ENCODE data around the gene DENND6B.

Gene DENND6B

GRCh38 chr22:50305393-50305922, 21.4 kb downstream of the DENND6B start:
- FAIRE-seq (no peak), DNase-seq (ENCODE audit: insufficient read length, low spot score) (no peak)

DNA sequence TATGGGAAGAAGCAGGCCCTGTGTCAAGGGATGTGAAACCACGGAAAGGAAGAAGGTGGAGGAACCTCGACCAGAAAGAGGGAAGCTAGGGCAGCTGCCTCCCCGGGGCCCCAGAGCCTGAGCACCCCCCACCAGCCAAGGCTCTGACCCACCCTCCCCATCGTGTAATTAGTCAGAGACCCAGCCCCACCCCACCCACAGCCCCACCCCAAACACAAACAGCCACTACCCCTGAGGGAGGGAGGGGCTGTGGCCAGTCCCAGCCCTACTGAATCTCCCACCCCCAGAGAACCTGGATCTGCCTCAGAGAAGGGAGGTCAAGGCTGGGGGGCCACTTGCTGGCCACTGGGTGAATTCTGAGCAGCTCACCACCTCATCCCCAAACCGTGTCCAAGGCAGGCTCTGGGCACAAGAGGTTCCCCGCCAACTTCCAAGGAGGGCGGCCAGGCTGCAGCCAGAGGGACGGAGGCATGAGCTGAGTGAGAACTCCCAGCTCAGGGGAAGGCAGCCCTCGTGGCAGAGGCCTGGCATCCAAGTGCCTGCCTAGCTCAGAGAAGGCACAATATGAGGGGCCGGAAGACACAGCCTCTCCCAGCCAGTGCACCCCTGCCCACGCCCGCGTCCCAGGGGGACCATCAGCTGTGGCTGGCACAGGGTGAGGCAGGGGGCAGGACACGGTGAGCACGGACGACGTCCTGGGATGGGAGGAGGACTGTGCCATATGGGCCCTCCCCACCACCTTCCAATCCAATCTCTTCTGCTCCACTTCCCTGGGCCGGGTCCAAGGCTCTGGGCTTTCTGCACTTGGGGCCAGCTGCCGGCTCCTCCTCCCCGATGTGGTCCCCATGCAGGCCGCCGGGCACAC, 22.1 kb downstream of the DENND6B start:
- DNase-seq (ENCODE audit: insufficient read length, low spot score) (no peak), FAIRE-seq (no peak)

- no peak for DNase-seq (ENCODE audit: insufficient read length, low spot score)
Observed at GRCh38 chr22:50303848-50304527, 22.8 kb downstream of the DENND6B start.

DNA sequence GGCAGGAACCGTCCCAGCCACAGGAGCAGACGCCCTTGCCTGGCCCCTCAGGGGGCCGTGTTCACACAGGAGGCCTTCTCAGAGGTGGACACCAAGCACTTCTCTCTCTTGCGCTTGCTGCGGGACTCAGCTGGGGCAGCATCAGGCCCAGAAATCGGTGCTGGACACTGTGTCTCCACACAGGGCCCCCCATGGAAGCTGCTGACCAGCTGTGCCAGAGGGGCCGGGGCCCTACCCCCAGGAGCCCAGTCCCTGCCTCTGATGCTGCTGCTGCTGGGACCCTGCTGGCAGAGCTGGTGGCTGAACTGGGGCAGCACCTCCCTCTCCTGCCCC, 23.3 kb downstream of the DENND6B start:
- DNase-seq (ENCODE audit: insufficient read length, low spot score) (no peak), FAIRE-seq (no peak)

More at GRCh38 chr22:50303848-50304527, 22.8 kb downstream of the DENND6B start:
- FAIRE-seq: no peak

- DNase-seq (ENCODE audit: insufficient read length, low spot score) (no peak), FAIRE-seq (no peak)
Observed at GRCh38 chr22:50302564-50302963, 24.2 kb downstream of the DENND6B start.

GRCh38 chr22:50302041-50302541, 24.7 kb downstream of the DENND6B start:
- FAIRE-seq: peak; percentile 46
- no peak for DNase-seq (ENCODE audit: insufficient read length, low spot score)

DNA sequence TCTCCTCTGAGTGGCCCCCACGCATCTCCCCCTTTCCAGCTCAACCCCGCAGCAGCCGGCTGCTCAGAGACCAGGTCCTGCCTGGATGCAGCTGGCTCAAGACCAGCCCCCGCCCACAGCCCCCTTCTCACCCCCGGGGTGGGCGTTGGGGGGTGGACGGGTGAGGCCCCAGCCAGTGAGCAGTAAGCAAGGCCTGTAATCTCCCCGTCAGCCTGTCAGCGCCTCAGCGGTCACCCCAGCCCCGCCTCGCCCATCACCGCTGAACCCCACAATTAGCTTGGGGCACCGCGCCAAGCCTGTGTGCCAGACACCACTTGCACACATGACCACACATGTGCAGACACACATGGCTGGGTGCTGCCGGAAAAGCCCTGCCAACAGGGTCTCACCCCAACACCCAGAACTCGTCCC, 25.2 kb downstream of the DENND6B start:
- DNase-seq (ENCODE audit: insufficient read length, low spot score) (no peak), FAIRE-seq (no peak)

DNA sequence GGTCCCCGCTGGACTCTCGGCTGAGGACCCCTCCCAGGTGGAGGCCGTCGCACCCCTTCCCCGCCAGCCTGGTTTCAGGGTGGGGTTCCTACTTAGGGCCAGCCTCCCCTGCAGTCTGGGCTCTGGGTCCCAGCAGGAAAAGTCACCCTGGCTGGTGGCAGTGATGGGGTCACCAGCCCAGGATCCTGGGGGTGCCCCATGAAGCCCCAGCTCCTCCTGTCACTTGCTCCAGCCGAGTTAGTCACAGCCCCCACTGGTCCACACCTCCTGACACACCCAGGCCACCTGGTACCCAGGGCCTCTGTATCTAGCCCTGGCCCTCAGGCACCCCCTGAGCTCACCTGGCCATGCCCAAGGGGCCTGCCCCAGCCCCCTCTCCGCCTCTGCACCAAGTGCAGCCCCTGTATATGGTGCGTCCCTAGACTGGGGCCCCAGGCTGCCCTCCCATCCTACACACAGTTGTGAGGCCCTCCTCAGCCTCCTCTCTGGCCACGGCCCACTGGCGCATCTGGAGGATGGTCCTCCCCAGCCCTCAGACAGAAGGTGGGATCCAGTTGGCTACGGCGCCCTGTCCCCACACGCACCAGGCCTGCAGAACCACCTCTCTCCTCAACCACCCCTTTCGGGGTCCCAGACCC, 26.1 kb downstream of the DENND6B start:
- FAIRE-seq: no peak
- DNase-seq (ENCODE audit: insufficient read length, low spot score): no peak

GRCh38 chr22:50299785-50300619, 26.8 kb downstream of the DENND6B start:
- DNase-seq (ENCODE audit: insufficient read length, low spot score) (no peak), FAIRE-seq (no peak)

GRCh38 chr22:50298937-50299784, 27.7 kb downstream of the DENND6B start:
- FAIRE-seq: no peak
- no peak for DNase-seq (ENCODE audit: insufficient read length, low spot score)

DNA sequence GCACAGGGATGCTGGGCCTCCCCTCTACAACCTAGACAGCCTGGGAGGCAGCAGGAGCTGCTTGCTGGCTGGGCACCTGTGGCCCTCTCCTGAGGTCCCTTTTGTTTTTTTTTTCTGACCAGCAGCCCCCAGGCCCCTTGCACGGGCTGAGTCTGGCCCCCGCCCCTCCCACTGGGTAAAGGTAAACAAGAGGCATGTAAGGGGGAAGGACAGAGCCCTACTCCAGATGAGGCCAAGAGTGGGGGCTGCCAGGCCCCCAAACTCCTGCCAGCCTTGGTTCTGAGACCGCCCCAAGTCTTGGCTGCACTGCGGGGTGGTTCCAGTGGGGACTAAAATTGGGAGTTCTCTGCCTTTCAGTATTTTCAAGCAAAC, 28.6 kb downstream of the DENND6B start:
- FAIRE-seq: no peak
- DNase-seq (ENCODE audit: insufficient read length, low spot score): no peak

DNA sequence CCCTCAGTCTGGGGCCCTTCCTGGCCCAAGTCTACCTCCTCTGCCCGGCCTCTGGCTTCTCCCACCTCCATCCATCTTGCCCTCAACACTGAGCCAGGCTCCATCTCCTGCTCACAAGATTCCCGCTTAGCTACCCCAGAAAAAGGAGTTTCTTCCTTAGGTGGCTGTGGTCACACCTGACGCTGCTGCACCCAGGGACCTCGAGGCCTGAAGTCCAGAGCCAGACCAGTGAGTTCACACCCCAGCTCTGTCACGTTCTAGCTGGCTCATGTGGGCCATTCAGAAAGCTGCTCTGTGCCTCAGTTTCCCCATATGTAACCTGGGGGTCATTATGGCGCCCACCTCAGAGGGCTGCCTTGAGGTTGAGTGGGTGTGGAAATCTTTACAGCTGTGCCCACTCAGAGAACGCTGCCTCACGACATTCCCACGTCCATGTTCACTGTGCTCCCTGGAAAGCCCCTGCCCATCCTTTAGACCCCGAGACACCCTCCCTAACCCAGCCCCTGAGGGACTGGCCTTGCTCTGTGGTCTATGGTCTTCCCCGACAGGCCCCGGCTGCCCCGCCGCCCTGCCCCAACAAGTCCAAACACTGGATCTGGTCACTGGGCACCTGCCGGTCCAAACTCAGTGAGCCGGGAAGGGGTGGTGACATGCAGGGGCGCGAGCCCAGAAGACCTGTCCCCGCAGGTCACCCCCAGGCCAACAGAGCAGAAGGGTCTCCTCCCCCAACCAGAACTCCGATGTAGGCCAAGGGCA, 29.1 kb downstream of the DENND6B start:
- no peak for DNase-seq (ENCODE audit: insufficient read length, low spot score)
- FAIRE-seq: no peak

- no peak for FAIRE-seq
- no peak for DNase-seq (ENCODE audit: insufficient read length, low spot score)
Observed at GRCh38 chr22:50296658-50297490, 29.9 kb downstream of the DENND6B start.

- DNase-seq (ENCODE audit: insufficient read length, low spot score): no peak
- FAIRE-seq: no peak
Observed at GRCh38 chr22:50294319-50294656, 32.5 kb downstream of the DENND6B start.

GRCh38 chr22:50293441-50294318, 33.1 kb downstream of the DENND6B start:
- DNase-seq (ENCODE audit: insufficient read length, low spot score) (peak; percentile 79), FAIRE-seq (peak; percentile 96)

DNA sequence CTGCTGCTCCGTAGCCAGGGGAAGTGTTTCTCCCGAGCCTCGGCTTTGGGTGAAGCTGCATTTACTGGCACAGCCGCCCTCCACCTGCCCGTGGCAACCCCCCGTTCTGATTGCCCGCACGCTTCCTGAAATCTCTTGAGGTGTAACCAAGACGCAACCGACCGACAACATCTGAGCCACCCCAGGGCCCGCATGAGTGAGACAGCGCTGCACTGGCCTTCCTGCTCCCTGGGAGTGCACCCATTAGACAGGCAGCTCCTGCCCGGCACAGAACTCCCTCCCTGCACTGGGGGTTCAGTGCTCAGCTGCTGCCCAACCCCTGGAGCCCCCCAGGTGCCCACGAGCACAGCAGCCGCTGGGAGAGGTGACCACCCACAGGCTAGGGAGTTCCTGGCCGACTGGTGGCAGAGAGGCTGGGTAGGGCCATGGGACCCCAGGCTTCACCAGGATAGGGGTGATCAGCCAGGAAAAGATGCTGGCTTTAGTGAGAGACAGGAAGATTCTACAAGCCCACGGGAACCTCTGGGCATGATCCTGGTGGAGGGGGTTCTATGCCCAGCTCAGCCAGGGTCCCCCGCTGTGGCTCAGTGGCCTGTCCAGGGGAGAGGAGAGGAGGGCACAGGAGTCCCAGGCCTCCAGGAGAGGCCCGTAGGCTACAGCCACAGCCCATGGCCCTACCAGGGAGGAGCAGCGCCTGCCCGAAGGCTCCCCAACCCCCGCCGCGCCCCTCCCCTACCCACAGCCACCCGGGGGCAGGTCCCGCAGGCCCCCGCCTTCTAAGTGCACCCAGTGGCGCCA, 34.0 kb downstream of the DENND6B start:
- FAIRE-seq (no peak), DNase-seq (ENCODE audit: insufficient read length, low spot score) (no peak)
